ENCODE measurements around the gene PARD3. TPM values are rescaled to one million over a fixed set of nuclear protein-coding genes. Genes with fewer than 3 reads are reported as not detected.

PARD3 gene
- total RNA-seq, 2 experiments from 2014 or later: 1.3 to 1.9 TPM

DNA sequence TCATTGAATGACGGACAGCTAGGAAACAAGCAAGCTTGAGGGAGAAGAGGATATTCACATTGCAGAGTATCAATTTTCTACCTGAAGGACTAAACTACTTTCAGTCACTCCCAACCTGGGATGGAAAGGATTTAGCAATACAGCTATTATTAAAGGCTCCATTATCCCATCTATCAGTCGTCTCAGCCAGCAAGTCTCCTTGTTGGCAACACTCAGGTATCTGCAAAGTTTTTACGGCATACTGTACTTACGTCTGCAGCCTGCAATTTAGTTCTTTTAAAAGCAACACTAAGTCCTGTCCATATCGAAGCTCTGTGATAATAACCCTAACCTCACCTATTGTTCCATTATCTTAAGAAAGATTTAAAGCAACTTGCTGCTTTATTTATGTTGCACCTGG lies 689.4 kb downstream of the PARD3 start:
- H3K4me1 Mint-ChIP-seq: peaks cover 22% of the 10 kb centered on the region
- H3K4me3 Mint-ChIP-seq: no peak overlapping the region
- no peak overlapping the region for H3K27ac Mint-ChIP-seq
- DNase-seq: no peak
- H3K9me3 Mint-ChIP-seq: no peaks in the 10 kb centered on the region
- H3K27me3 Mint-ChIP-seq: no peaks in the 10 kb centered on the region
- H3K36me3 Mint-ChIP-seq: no peaks in the 10 kb centered on the region

DNA sequence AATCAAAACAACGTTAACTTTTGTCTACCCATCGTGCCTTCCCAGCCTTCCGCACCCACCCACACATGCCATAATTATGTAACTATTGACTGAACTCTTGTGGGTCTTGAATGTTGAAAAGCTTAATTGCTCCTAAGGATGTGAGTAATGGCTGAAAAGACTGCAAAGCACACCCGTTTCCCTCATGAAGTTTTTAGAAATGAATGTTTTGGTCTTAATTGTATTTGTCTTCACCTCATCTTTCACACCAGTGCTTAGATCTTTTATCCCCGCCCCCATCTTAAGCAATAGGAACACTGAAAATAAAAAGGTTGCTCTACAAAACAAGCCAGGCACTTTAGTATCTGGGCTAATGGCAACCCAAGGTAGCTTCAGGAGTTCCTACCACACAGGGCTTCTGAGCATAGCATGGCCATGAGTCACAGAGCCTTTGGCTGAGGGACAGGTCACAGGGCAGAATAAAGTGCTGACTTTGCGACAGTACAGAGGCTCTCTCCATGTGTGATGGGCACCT lies 690.5 kb downstream of the PARD3 start:
- no peak for DNase-seq
- no peaks in the 10 kb centered on the region for H3K9me3 Mint-ChIP-seq
- H3K4me3 Mint-ChIP-seq: no peak overlapping the region
- no peak overlapping the region for H3K27ac Mint-ChIP-seq
- H3K36me3 Mint-ChIP-seq: no peaks in the 10 kb centered on the region
- H3K4me1 Mint-ChIP-seq: peaks cover 22% of the 10 kb centered on the region
- no peaks in the 10 kb centered on the region for H3K27me3 Mint-ChIP-seq

DNA sequence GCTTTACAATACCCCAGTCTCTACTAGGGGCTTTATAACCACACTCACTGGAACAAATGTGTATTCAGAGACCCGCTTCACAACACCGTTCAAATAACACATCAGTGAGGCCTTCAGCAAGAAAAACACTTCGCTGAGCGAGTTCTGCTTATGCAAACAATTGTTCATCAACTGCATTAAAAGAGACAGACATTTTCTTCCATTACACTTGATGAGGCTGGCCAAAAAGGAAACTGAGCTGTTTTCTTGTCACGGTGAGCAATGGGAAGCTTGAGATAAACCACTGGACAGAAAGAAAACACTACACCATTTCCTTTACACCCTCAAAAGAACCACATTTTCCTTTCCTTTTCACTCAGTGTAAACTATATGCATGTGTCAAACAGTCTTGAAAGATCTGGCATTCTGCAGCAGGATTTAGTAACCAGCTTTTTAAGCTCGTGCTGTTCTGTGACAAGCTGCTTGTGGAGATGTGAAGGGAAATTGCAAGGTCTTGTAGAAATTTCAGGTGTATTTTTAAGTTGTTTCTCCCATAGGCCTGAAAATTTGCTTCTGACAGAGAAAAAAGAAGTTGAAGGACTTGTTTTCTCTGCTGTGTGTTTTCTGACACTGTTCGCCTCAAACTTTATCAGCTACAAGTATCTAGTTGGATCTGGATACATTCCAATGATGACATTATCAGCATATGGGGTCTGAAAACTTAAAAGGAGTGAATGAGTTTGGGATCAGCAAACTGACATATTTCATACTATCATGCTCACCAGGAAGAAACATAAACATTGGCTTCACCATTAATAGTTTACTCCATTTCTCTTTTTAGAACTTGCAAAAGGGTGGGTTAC lies 693.1 kb downstream of the PARD3 start:
- Mint-ChIP-seq H3K4me1 (peaks cover 22% of the 10 kb centered on the region), H3K36me3 (no peaks in the 10 kb centered on the region), H3K4me3 (peak overlapping the region; percentile 24), H3K27ac (peak overlapping the region; percentile 46), H3K27me3 (no peaks in the 10 kb centered on the region), H3K9me3 (no peaks in the 10 kb centered on the region)
- peak; percentile 19 for DNase-seq

DNA sequence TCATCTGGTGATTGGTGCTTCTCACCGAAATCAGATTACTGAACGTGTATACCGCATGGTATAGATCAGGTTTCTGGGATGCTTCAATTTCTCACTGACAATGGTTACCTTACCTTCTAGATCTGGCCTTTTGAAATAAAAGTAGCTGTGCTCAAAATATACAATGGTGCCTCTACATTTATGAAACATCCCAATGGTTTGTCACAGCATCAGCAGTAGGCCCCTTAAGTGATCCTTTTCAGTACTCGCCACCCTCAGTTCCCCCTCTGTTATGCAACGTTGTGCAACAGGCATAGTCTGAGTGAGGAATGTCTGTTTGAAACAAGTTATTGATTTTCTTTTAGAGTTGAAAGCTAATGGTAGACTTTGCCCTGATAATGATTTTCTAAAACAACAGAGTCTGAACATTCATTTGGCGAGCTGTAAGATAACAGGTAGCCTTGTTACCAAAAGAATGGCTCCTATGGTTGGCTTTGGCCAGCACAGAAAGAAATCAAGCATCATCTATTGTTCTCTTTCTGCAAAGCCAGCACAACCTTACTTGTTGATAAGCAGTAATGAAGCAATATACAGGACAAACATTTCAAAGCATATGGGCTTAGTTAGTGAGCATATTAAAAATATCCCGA lies 693.9 kb downstream of the PARD3 start:
- Mint-ChIP-seq H3K4me1 (peaks cover 22% of the 10 kb centered on the region), H3K4me3 (no peak overlapping the region), H3K27ac (peak overlapping the region; percentile 46), H3K36me3 (no peaks in the 10 kb centered on the region), H3K27me3 (no peaks in the 10 kb centered on the region), H3K9me3 (no peaks in the 10 kb centered on the region)
- no peak for DNase-seq

DNA sequence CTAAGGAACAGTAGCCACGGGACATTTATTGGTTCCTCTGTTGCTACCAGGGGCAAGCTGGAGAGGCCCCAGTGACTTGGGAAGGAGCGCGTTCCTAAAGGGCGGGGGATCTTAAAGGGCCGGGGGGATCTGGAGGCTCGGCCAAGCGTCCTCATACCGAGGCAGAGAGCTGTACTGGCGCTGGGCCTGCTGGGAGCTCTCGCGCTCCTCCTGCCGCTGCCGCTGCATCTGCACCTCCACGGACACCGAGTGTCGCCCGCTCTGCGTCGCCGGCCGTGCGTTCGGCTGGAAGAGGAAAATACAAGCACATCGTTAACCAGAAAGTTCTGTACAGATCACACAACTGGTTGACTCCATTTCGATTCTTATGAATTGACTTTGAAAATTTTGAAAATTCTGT lies 695.6 kb downstream of the PARD3 start:
- no peak for DNase-seq
- H3K9me3 Mint-ChIP-seq: no peaks in the 10 kb centered on the region
- no peak overlapping the region for H3K27ac Mint-ChIP-seq
- H3K4me1 Mint-ChIP-seq: peaks cover 22% of the 10 kb centered on the region
- H3K27me3 Mint-ChIP-seq: no peaks in the 10 kb centered on the region
- no peaks in the 10 kb centered on the region for H3K36me3 Mint-ChIP-seq
- H3K4me3 Mint-ChIP-seq: no peak overlapping the region

DNA sequence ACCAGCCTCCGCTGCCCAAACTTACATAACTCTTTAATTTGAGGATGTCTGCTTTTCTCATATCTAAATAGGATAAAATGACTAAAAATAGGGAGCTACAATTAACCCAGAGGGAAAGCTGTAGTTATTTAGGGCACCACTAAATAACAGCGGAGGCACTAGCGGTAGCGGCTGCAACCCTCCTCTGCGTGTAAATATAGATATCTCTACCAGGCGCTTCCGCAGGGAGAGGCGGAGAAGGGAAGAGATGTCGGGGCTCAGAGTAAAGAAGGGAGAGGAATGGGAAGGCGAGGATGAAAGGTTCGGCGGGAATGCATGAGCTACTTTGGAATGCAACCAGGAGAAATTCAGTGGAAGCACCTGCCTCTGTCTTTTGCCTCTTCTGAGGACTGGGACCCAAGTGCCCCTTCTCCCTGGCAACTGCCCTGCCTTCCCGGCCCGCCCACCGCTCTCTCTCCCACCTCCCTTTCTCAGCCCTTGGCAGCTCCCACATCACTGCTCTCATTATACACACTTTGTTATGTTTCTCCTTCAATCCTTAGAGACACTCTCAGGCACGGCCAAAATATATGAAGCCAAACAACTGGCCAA lies 698.3 kb downstream of the PARD3 start:
- H3K27me3 Mint-ChIP-seq: no peaks in the 10 kb centered on the region
- no peaks in the 10 kb centered on the region for H3K9me3 Mint-ChIP-seq
- H3K4me1 Mint-ChIP-seq: peaks cover 7% of the 10 kb centered on the region
- H3K4me3 Mint-ChIP-seq: no peak overlapping the region
- H3K27ac Mint-ChIP-seq: no peak overlapping the region
- DNase-seq: no peak
- no peaks in the 10 kb centered on the region for H3K36me3 Mint-ChIP-seq

DNA sequence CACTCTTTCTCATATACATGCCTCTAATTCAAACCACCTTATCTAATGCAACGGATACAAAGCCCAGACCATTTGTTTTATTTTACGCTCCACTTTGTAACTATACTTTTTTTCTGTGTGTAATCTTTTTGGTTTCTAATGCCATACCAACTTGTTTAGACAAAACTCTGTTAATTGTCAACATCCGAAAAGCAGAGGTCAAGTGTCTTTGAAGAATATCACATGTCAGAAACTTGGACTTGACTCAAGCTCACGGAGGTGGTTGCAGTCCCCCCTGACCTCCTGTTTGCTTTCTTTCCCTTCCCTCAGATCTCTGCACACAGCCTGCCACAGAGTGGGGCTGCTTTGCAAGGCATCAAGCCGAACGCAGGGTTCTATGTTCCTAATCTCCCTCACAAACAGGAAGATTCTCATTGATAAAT lies 698.9 kb downstream of the PARD3 start:
- H3K4me3 Mint-ChIP-seq: no peak overlapping the region
- peaks cover 2% of the 10 kb centered on the region for H3K4me1 Mint-ChIP-seq
- H3K27me3 Mint-ChIP-seq: no peaks in the 10 kb centered on the region
- no peak overlapping the region for H3K27ac Mint-ChIP-seq
- DNase-seq: no peak
- no peaks in the 10 kb centered on the region for H3K9me3 Mint-ChIP-seq
- no peaks in the 10 kb centered on the region for H3K36me3 Mint-ChIP-seq

DNA sequence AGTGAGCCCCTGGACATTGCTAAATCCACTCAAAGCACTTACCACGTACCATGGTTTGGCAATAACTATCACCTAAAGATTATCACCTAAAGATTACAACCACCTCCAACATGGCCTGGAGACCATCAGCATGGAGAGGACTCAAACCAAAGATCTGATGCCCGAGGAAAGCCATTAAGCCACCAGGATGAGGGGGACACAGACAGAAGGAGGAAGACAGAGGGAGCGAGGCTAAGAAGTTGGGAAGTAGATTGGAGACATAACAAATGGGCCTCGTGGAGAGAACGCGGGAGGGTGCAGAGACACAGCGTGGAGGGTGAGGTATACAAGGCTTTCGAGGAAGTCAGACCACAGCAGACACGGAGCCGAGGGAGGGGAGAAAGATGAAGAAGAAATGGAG lies 700.2 kb downstream of the PARD3 start:
- Mint-ChIP-seq H3K4me1 (no peaks in the 10 kb centered on the region), H3K27ac (no peak overlapping the region), H3K36me3 (no peaks in the 10 kb centered on the region), H3K4me3 (no peak overlapping the region), H3K27me3 (no peaks in the 10 kb centered on the region), H3K9me3 (no peaks in the 10 kb centered on the region)
- DNase-seq: no peak

DNA sequence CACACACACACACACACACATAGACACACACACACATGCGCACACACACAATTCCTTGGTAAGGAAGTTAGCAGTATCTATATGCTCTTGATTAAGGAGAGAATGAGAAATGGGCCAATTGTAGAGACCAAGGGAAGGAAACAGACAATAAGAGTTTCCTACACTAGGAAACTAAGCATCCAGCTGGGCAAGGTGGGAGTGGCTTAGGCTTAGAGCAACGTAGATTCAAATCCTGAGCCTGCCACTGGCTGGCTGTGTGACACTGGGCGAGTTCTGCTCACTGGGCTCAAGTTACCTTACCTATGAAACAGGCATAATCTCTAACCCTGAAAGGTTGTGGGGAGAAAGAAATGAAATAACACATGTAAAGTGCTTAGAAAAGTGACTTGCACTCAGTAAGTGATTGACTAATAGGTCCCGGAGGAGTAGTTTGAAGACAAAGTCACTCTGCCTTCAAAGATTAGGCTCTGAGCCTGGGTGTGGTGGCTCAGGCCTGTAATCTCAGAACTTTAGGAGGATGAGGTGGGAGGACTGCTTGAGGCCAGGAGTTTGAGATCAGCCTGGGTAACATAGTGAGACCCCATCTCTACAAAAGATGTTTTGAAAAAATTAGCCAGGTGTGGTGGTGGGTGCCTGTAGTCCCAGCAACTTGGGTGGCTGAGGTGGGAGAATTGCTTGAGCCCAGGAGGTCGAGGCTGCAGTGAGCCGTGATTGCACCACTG lies 701.4 kb downstream of the PARD3 start:
- H3K4me3 Mint-ChIP-seq: no peak overlapping the region
- no peak overlapping the region for H3K27ac Mint-ChIP-seq
- no peaks in the 10 kb centered on the region for H3K9me3 Mint-ChIP-seq
- H3K4me1 Mint-ChIP-seq: no peaks in the 10 kb centered on the region
- DNase-seq: no peak
- no peaks in the 10 kb centered on the region for H3K36me3 Mint-ChIP-seq
- no peaks in the 10 kb centered on the region for H3K27me3 Mint-ChIP-seq

DNA sequence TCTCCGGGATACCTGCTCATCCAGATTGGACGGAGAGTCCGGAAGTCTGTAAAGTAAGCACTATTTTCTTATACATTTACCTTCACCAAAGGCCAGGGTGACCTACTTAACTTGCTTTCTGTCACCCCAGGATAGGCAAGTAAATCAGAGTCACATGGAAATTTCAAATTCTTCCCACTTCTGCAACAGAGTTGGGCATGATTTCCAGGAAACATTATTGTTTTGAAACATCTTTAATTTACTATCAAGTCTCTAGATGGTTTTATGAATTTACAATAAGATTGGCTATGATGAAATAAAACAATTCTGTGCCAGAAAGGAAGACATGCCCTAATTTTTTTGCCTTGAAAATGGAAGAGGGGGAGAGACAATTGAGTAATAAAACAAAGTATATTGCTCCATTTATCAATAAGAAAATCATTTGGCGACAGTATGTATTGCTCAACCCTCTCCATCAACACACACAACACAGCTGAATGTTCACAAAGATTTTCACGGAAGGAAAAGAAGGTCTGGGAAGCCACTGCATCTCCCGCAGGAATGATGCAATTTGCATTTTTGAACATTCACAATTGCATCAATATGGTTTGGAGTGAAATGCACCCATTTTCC lies 702.8 kb downstream of the PARD3 start:
- Mint-ChIP-seq H3K27me3 (no peaks in the 10 kb centered on the region), H3K36me3 (no peaks in the 10 kb centered on the region), H3K4me3 (no peak overlapping the region), H3K27ac (no peak overlapping the region), H3K4me1 (no peaks in the 10 kb centered on the region), H3K9me3 (no peaks in the 10 kb centered on the region)
- DNase-seq: no peak

DNA sequence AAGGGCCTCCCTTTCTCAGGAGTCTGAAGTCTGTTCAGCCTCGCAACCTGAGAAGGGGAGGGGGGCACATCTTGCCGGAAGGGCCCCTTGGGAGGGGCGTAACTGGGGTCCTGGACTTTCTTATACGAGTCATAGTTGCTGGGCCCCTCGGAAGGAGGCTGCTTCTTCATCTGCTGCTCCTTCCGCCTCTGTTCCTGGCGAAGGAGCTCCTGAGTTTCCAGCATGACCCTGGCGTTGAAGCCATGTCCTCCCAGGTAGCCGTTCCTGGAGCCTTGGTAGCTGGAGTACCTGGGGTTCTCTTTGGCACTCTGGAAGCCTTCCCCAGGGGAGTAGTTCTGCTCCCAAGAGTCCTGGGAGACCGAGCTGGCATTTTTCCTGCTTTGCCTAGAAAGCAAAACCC lies 703.9 kb downstream of the PARD3 start:
- Mint-ChIP-seq H3K27ac (no peak overlapping the region), H3K36me3 (no peaks in the 10 kb centered on the region), H3K4me3 (no peak overlapping the region), H3K9me3 (no peaks in the 10 kb centered on the region), H3K27me3 (no peaks in the 10 kb centered on the region), H3K4me1 (no peaks in the 10 kb centered on the region)
- DNase-seq: no peak

DNA sequence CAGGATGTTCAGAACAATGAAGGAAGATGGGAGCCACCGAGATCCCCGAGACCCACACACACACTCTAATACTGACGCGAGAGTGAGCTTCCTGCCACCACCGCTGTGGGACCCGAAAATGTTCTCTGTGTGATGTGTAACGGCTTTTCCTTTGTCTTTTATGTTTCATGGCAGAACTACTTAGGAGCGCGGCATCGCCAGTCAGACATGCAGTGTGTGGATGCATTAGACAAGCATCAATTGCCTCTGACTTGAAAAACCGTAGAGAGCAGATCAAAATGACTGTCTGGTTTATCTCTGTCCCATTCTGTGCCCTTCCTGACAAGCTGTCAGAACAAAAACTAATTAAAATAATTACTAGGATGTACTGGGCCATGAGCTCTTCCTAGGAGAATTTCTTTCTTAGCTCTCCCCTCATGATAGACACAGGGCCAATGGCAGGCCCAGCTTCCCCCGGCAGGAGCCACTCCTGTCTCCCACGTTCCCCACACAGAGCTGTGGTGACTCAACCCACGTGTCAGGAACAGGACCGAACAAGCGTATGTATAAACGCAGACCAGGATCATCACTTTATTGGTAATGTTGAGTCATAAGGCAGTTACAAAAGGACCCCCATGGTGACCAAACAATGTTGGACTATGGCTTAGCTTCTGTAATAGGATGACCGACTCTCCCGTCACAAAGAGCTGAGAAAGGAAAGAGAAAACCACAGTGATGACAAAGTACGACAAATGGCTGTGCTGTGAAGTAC lies 705.0 kb downstream of the PARD3 start:
- no peak overlapping the region for H3K4me3 Mint-ChIP-seq
- H3K9me3 Mint-ChIP-seq: no peaks in the 10 kb centered on the region
- no peak overlapping the region for H3K27ac Mint-ChIP-seq
- no peak for DNase-seq
- no peaks in the 10 kb centered on the region for H3K4me1 Mint-ChIP-seq
- H3K36me3 Mint-ChIP-seq: no peaks in the 10 kb centered on the region
- peaks cover 7% of the 10 kb centered on the region for H3K27me3 Mint-ChIP-seq

DNA sequence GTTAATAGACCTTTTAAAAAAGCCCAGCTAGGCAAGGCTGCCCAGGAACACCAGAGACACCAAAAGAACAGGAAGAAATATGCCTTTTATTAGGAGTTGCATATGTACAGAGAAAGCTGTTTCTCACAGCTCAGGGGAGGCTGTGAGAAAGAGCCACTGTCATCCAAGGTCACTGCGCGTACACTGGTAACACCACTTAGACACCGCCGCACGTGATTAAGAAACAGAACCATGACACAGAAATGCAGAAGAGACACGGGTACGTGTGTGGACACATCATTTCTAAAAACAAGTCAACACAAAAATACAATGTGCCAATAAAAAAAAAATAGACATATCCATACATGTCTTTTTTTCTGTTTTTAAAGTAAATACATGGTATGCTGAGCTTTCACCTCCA lies 705.6 kb downstream of the PARD3 start:
- no peak for DNase-seq
- H3K27me3 Mint-ChIP-seq: peaks cover 7% of the 10 kb centered on the region
- no peak overlapping the region for H3K27ac Mint-ChIP-seq
- H3K9me3 Mint-ChIP-seq: no peaks in the 10 kb centered on the region
- no peaks in the 10 kb centered on the region for H3K4me1 Mint-ChIP-seq
- no peak overlapping the region for H3K4me3 Mint-ChIP-seq
- no peaks in the 10 kb centered on the region for H3K36me3 Mint-ChIP-seq
